Stimulated activated CD4-positive, alpha-beta T cell treated with anti-CD3 and anti-CD28 coated beads, Interleukin-4, amount 100 ng/mL, for 48 hours (primary cell): ENCODE results near the gene CXCL11.
"Not testable (repeated sequence)": the region's sequence is repeated elsewhere in the genome, so short reads cannot be mapped to it uniquely, and the experiment has no call there.

Experiments used
- DNase-seq, 2 donors: peaks; one replicate each; pipeline ENCODE4 v3.0.0-alpha.2; 2020; ENCODE audit warnings: low read depth in 2 of 2

CXCL11 gene

GRCh38 chr4:76035799-76036380, at the start of gene CXCL11:
TSS of gene CXCL11 (minus strand) at chr4:76036070. CDS start at chr4:76035987, 83 bp downstream.
- no peak for DNase-seq

- no peak for DNase-seq
These were observed 48.7 kb upstream of the CXCL11 start for GRCh38 chr4:76084542-76084941.

- DNase-seq, result no peak
These were observed 47.6 kb upstream of the CXCL11 start for GRCh38 chr4:76083386-76083988.

- DNase-seq, result no peak
These were observed 42.3 kb upstream of the CXCL11 start for GRCh38 chr4:76078033-76078613.

- no peak for DNase-seq
These were observed 39.2 kb upstream of the CXCL11 start for GRCh38 chr4:76074993-76075600.

- DNase-seq, result no peak
These were observed 38.6 kb upstream of the CXCL11 start, which contains the start of gene ART3 for GRCh38 chr4:76074468-76074867. TSS of gene ART3 (plus strand) at chr4:76074709. CDS start at chr4:76075890, 1,181 bp downstream.

GRCh38 chr4:76072760-76073159, 36.9 kb upstream of the CXCL11 start:
- no peak for DNase-seq

GRCh38 chr4:76067652-76068286, 31.9 kb upstream of the CXCL11 start:
- DNase-seq, result peak; percentile 55 to 66

GRCh38 chr4:76066546-76066945, 30.7 kb upstream of the CXCL11 start:
- no peak for DNase-seq

GRCh38 chr4:76061982-76062381, 26.1 kb upstream of the CXCL11 start:
- no peak for DNase-seq

GRCh38 chr4:76061421-76061820, 25.6 kb upstream of the CXCL11 start:
- DNase-seq, result no peak

- DNase-seq, result no peak
These were observed 24.6 kb upstream of the CXCL11 start for GRCh38 chr4:76060506-76060905.

- DNase-seq, result no peak
These were observed 23.9 kb upstream of the CXCL11 start for GRCh38 chr4:76059750-76060149.

- no peak for DNase-seq
These were observed 23.1 kb upstream of the CXCL11 start for GRCh38 chr4:76058888-76059426.

- DNase-seq, result no peak
These were observed 22.4 kb upstream of the CXCL11 start for GRCh38 chr4:76058302-76058701.

GRCh38 chr4:76055421-76055820, 19.6 kb upstream of the CXCL11 start:
- no peak for DNase-seq

GRCh38 chr4:76055016-76055415, 19.1 kb upstream of the CXCL11 start:
- peak in 1 of 2 donors; percentile 8 for DNase-seq

- no peak for DNase-seq
These were observed 17.9 kb upstream of the CXCL11 start for GRCh38 chr4:76053730-76054129.

- DNase-seq, result not testable (repeated sequence)
These were observed 14.7 kb upstream of the CXCL11 start for GRCh38 chr4:76050560-76051050.

GRCh38 chr4:76049860-76050416, 14.1 kb upstream of the CXCL11 start:
- DNase-seq, result not testable (repeated sequence)

GRCh38 chr4:76044686-76045085, 8.8 kb upstream of the CXCL11 start:
- DNase-seq, result not testable (repeated sequence)

- DNase-seq, result not testable (repeated sequence)
These were observed 7.4 kb upstream of the CXCL11 start for GRCh38 chr4:76043306-76043705.
